Activated CD4-positive, CD25-positive, alpha-beta regulatory T cell (primary cell): Measurements from ENCODE around the gene NUP62CL.

ENCODE experiments used
- DNase-seq, 4 experiments: peaks; one replicate each; lab custom pipeline; 2025; lab: John Stamatoyannopoulos, UW

NUP62CL gene

GRCh38 chrX:107153005-107153404, 53.2 kb downstream of the NUP62CL start:
- no peak for DNase-seq

GRCh38 chrX:107146670-107147069, 59.6 kb downstream of the NUP62CL start:
- DNase-seq, result no peak

- no peak for DNase-seq
Observed at GRCh38 chrX:107135965-107136307, 70.3 kb downstream of the NUP62CL start.

GRCh38 chrX:107135049-107135964, 70.9 kb downstream of the NUP62CL start:
- DNase-seq, result peak in 2 of 4 experiments; percentile 0 to 1

- no peak for DNase-seq
Observed at GRCh38 chrX:107123750-107124149, 82.5 kb downstream of the NUP62CL start.

- DNase-seq, result no peak
Observed at GRCh38 chrX:107119283-107119682, 87.0 kb downstream of the NUP62CL start.

GRCh38 chrX:107118322-107119147, 87.7 kb downstream of the NUP62CL start, which contains the start of gene RBM41:
Gene RBM41, minus strand, starts transcription at chrX:107118822. Its CDS starts 49 bp downstream, at chrX:107118773.
- peak; percentile 12 to 49 (median 35) for DNase-seq

- no peak for DNase-seq
Observed at GRCh38 chrX:107117993-107118321, 88.3 kb downstream of the NUP62CL start.

GRCh38 chrX:107107459-107107858, 98.8 kb downstream of the NUP62CL start:
- no peak for DNase-seq

- DNase-seq, result no peak
Observed at GRCh38 chrX:107102980-107103379, 103.3 kb downstream of the NUP62CL start.

- no peak for DNase-seq
Observed at GRCh38 chrX:107076158-107076557, 130.1 kb downstream of the NUP62CL start.
